GM12875 (cell line): ENCODE measurements around the gene LRRC4C.

ENCODE experiments used
- H3K4me3 ChIP-seq: one replicate; pipeline ENCODE4 v1.5.1; 2011; ENCODE audit warnings: low read depth, low read length, control low read depth
- CTCF ChIP-seq: IDR thresholded peaks from 2 replicates; pipeline ENCODE4 v1.5.1; 2011; ENCODE audit warnings: low read depth, mild to moderate bottlenecking, control low read depth, inconsistent platforms, low read length, moderate library complexity, borderline replicate concordance; ENCODE audit not compliant: insufficient read depth

LRRC4C gene

GRCh38 chr11:41400124-41400523, 59.3 kb downstream of the LRRC4C start:
- H3K4me3 ChIP-seq = no peak overlapping the region
- no peak for TF ChIP-seq CTCF

- H3K4me3 ChIP-seq = no peak overlapping the region
- TF ChIP-seq CTCF = no peak
These were observed 60.1 kb downstream of the LRRC4C start for GRCh38 chr11:41399323-41399722.

GRCh38 chr11:41398175-41398574, 61.3 kb downstream of the LRRC4C start:
- H3K4me3 ChIP-seq = no peak overlapping the region
- TF ChIP-seq CTCF = no peak

GRCh38 chr11:41394521-41395195, 64.8 kb downstream of the LRRC4C start:
- no peak overlapping the region for H3K4me3 ChIP-seq
- no peak for TF ChIP-seq CTCF

GRCh38 chr11:41392596-41392995, 66.9 kb downstream of the LRRC4C start:
- no peak for TF ChIP-seq CTCF
- H3K4me3 ChIP-seq = no peak overlapping the region

GRCh38 chr11:41389623-41390130, 69.8 kb downstream of the LRRC4C start:
- TF ChIP-seq CTCF = no peak
- H3K4me3 ChIP-seq = no peak overlapping the region

GRCh38 chr11:41384329-41384728, 75.1 kb downstream of the LRRC4C start:
- no peak for TF ChIP-seq CTCF
- no peak overlapping the region for H3K4me3 ChIP-seq
